Fibroblast of lung (primary cell): ENCODE measurements around the gene TAOK2. TPM values are rescaled to one million over a fixed set of nuclear protein-coding genes. Genes with fewer than 3 reads are reported as not detected.

Experiments used
- DNase-seq, 2 donors: peaks; one replicate each; pipeline versions ENCODE4 v3.0.0 to v3.0.0-alpha.2; 2010; ENCODE audit warnings: low read depth in 2 of 2
- H2AFZ ChIP-seq: 2 replicates; pipeline ENCODE4 v1.5.1; 2012; ENCODE audit warnings: low read length, control low read depth, inconsistent platforms
- H3K27ac ChIP-seq: 2 replicates; pipeline ENCODE4 v1.5.1; 2011; ENCODE audit warnings: low read length, control low read depth; ENCODE audit not compliant: insufficient read depth
- H3K27me3 ChIP-seq: 2 replicates; pipeline ENCODE4 v1.5.1; 2011; ENCODE audit warnings: mild to moderate bottlenecking, low read length; ENCODE audit not compliant: control insufficient read depth, insufficient read depth
- H3K36me3 ChIP-seq: 2 replicates; pipeline ENCODE4 v1.5.1; 2011; ENCODE audit warnings: low read length; ENCODE audit not compliant: control insufficient read depth, insufficient read depth
- H3K4me1 ChIP-seq: 2 replicates; pipeline ENCODE4 v1.5.1; 2011; ENCODE audit warnings: low read length; ENCODE audit not compliant: control insufficient read depth, insufficient read depth; ENCODE audit errors: extremely low read depth
- H3K4me2 ChIP-seq: 2 replicates; pipeline ENCODE4 v1.5.1; 2011; ENCODE audit warnings: low read length, control low read depth; ENCODE audit not compliant: insufficient read depth; ENCODE audit errors: extremely low read depth
- H3K4me3 ChIP-seq, 4 experiments: fragments of 200-600 bp in 1 of 4; sonication (generic) in 1 of 4; replicated peaks in 1 of 4; 2 replicates each; pipeline ENCODE4 v1.5.1; 2011 to 2016; ENCODE audit warnings: low read length in 4 of 4, low read depth in 3 of 4, mild to moderate bottlenecking in 3 of 4, control low read depth in 2 of 4, inconsistent platforms in 1 of 4, mixed read lengths in 1 of 4; ENCODE audit not compliant: insufficient read depth in 1 of 4; ENCODE audit errors: control extremely low read depth in 1 of 4
- H3K79me2 ChIP-seq: 2 replicates; pipeline ENCODE4 v1.5.1; 2012; ENCODE audit warnings: mild to moderate bottlenecking, low read length, inconsistent platforms; ENCODE audit not compliant: control insufficient read depth, insufficient read depth
- H3K9ac ChIP-seq: 2 replicates; pipeline ENCODE4 v1.5.1; 2011; ENCODE audit warnings: mild to moderate bottlenecking, low read length, control low read depth; ENCODE audit not compliant: insufficient read depth
- H3K9me3 ChIP-seq: 2 replicates; pipeline ENCODE4 v1.5.1; 2012; ENCODE audit warnings: low read depth, low read length; ENCODE audit not compliant: control insufficient read depth, insufficient read depth
- H4K20me1 ChIP-seq: 2 replicates; pipeline ENCODE4 v1.5.1; 2011; ENCODE audit warnings: low read length; ENCODE audit not compliant: control insufficient read depth, insufficient read depth; ENCODE audit errors: extremely low read depth
- EZH2 ChIP-seq: IDR thresholded peaks from 2 replicates; pipeline ENCODE4 v1.5.1; 2012; ENCODE audit warnings: low read length, control low read depth, mild to moderate bottlenecking; ENCODE audit errors: missing control alignments
- polyA plus RNA-seq, 2 donors: library from polyadenylated mRNA; depleted of rRNA in 1 of 2; stranded (reverse) in 1 of 2; unstranded in 1 of 2; fragments of >200 nt; gene quantifications; 2 replicates each; pipeline ENCODE4 v1.2.1, GENCODE V29; 2011 to 2012; ENCODE audit warnings: missing spikeins in 1 of 2
- total RNA-seq: library from RNA; depleted of rRNA; stranded (reverse); fragments of >200 nt; gene quantifications from 2 replicates; pipeline ENCODE4 v1.2.1, GENCODE V29; 2014
- TF ChIP-seq, protein P1 (sequence below), 2 donors: IDR thresholded peaks in 1 of 2; conservative IDR thresholded peaks in 1 of 2; 1 replicate in 1 of 2; 2 replicates in 1 of 2; pipeline ENCODE4 v1.5.1; 2011 to 2012; ENCODE audit warnings: low read length in 2 of 2, control low read depth in 1 of 2, inconsistent platforms in 1 of 2, low read depth in 1 of 2, mild to moderate bottlenecking in 1 of 2

The TAOK2 gene
- total and polyA plus RNA-seq, 2 donors (not counting 1 experiment from before 2014, with no cell fraction given): 12.3 to 41.3 TPM

DNA sequence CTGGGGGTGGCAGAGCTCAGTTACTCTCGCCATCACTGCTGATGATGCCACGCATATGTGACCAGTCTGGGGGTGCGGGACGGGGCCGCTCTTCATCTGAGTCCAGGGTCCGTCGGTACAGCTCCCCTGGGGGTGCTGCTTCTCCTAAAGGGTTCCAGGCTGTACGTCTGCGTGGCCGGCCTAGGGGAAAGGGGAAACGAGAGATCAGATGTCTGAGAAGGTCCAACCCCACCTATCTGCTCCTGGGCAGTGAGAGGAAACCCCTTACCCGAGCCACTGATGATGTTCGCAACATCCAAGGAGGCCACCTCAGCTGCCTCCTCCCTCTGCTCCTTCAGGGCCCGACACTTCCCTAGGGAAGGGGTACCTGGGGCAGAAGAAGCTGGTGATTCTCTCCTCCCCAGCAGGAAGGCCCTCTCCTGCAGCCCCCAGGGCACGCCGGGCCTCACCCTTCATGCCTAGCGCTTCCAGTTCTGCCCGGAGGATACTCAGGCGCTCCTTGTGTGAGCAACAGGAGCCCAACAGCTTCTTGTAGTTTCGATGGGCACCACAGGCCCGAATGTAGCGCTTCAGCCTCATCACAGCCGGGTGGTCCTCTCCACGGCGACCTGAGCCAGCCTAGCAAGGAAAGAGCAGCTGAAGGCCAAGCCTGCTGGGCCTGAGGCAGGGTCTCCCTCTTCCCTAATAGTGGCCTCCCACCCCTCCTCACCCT, 19.7 kb downstream of the TAOK2 start:
- Histone ChIP-seq H3K9me3 (no peaks in the 10 kb centered on the region), H3K27ac (no peak overlapping the region), H3K9ac (no peak overlapping the region), H3K4me3 (no peak overlapping the region), H2AFZ (no peak overlapping the region), H3K79me2 (peaks cover 6% of the 10 kb centered on the region), H3K4me1 (peaks cover 14% of the 10 kb centered on the region), H4K20me1 (no peaks in the 10 kb centered on the region), H3K4me2 (no peak overlapping the region), H3K27me3 (no peaks in the 10 kb centered on the region), H3K36me3 (peaks cover 14% of the 10 kb centered on the region)
- TF ChIP-seq, protein P1, sequence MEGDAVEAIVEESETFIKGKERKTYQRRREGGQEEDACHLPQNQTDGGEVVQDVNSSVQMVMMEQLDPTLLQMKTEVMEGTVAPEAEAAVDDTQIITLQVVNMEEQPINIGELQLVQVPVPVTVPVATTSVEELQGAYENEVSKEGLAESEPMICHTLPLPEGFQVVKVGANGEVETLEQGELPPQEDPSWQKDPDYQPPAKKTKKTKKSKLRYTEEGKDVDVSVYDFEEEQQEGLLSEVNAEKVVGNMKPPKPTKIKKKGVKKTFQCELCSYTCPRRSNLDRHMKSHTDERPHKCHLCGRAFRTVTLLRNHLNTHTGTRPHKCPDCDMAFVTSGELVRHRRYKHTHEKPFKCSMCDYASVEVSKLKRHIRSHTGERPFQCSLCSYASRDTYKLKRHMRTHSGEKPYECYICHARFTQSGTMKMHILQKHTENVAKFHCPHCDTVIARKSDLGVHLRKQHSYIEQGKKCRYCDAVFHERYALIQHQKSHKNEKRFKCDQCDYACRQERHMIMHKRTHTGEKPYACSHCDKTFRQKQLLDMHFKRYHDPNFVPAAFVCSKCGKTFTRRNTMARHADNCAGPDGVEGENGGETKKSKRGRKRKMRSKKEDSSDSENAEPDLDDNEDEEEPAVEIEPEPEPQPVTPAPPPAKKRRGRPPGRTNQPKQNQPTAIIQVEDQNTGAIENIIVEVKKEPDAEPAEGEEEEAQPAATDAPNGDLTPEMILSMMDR (conservative IDR thresholded peaks at IDR 0.05 in 1 of 2, IDR thresholded peaks at IDR 0.05 in 1 of 2; ENCODE audit: low read depth in 1 of 2, low read length in 2 of 2): no peak
- no peak for TF ChIP-seq EZH2
- no peak for DNase-seq

DNA sequence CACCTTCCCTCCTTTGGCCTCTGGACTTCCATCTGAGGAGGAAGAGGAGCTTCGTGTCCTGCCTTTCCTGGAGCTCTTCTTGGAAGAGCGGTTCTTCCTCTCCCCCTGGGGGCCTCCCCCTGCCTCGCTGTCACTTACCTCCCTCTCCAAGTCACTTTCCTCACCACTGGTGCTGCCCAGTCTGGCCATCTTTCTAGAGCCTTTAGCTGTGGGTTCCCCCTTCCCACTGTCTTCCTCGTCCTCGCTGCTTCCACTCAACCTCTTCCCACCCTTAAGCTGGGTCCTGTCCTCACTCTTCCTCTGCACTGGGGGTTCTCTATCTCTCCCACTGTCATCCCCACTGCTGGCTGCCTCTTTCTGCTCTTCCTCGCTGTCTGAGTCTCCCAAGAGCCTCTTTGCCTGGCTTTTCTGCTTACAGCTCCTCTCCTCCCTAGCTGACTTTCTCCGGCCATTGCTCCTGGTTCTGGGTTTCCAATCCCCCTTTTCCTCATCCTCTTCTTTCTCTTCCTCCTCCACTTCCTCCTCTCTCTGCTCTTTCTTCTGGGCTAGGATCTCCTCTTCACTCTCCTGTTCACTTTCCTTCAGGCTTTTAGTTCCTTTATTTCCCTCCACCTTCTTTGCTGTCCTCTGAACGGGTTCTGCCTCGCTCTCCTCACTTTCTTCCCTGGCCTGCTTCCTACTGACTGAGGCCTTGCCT, 20.4 kb downstream of the TAOK2 start:
- peaks cover 14% of the 10 kb centered on the region for H3K4me1 ChIP-seq
- no peak for DNase-seq
- H3K4me2 ChIP-seq: peak overlapping the region; percentile 93
- peaks cover 6% of the 10 kb centered on the region for H3K79me2 ChIP-seq
- TF ChIP-seq EZH2: no peak
- TF ChIP-seq, protein P1 (conservative IDR thresholded peaks at IDR 0.05 in 1 of 2, IDR thresholded peaks at IDR 0.05 in 1 of 2; ENCODE audit: low read depth in 1 of 2, low read length in 2 of 2): no peak
- H3K27ac ChIP-seq: peak overlapping the region; percentile 97
- peak overlapping the region in 1 of 4 experiments; percentile 96 for H3K4me3 ChIP-seq
- no peak overlapping the region for H2AFZ ChIP-seq
- no peak overlapping the region for H3K9ac ChIP-seq
- H3K27me3 ChIP-seq: no peaks in the 10 kb centered on the region
- H3K9me3 ChIP-seq: no peaks in the 10 kb centered on the region
- H4K20me1 ChIP-seq: no peaks in the 10 kb centered on the region
- H3K36me3 ChIP-seq: peaks cover 14% of the 10 kb centered on the region

GRCh38 chr16:29994600-29995323, 21.1 kb downstream of the TAOK2 start:
- H3K79me2 ChIP-seq: peaks cover 6% of the 10 kb centered on the region
- peak overlapping the region; percentile 83 for H3K9ac ChIP-seq
- H3K4me3 ChIP-seq: peak overlapping the region; percentile 74 to 97 (median 93)
- no peaks in the 10 kb centered on the region for H3K27me3 ChIP-seq
- peak overlapping the region; percentile 93 for H3K4me2 ChIP-seq
- no peaks in the 10 kb centered on the region for H3K9me3 ChIP-seq
- DNase-seq: peak in 1 of 2 donors; percentile 43
- TF ChIP-seq EZH2: no peak
- TF ChIP-seq, protein P1 (conservative IDR thresholded peaks at IDR 0.05 in 1 of 2, IDR thresholded peaks at IDR 0.05 in 1 of 2; ENCODE audit: low read depth in 1 of 2, low read length in 2 of 2): no peak
- H3K36me3 ChIP-seq: peaks cover 16% of the 10 kb centered on the region
- peaks cover 14% of the 10 kb centered on the region for H3K4me1 ChIP-seq
- H3K27ac ChIP-seq: peak overlapping the region; percentile 97
- H2AFZ ChIP-seq: peak overlapping the region; percentile 74
- no peaks in the 10 kb centered on the region for H4K20me1 ChIP-seq
